ENCODE measurements around the gene APP. TPM values are rescaled to one million over a fixed set of nuclear protein-coding genes. Genes with fewer than 3 reads are reported as not detected.

APP gene
- total RNA-seq, 2 experiments from 2014 or later = 0.55 TPM; not detected in 1

GRCh38 chr21:26007951-26008498 is 162.5 kb downstream of the APP start:
- Histone ChIP-seq H3K4me3 (ENCODE audit: low read depth, low read length, poor library complexity, severe bottlenecking) (no peak overlapping the region), H3K27ac (ENCODE audit: low read depth, low read length, poor library complexity, severe bottlenecking) (no peak overlapping the region), H3K4me2 (ENCODE audit: low read length) (no peak overlapping the region), H3K9me3 (ENCODE audit: low read length) (no peaks in the 10 kb centered on the region), H2AFZ (ENCODE audit: low read length) (no peak overlapping the region), H3K4me1 (ENCODE audit: insufficient read depth, low read length, poor library complexity, severe bottlenecking) (no peaks in the 10 kb centered on the region), H3K36me3 (ENCODE audit: insufficient read depth, low read length) (no peaks in the 10 kb centered on the region), H3K9me2 (ENCODE audit: insufficient read depth, low read length) (no peaks in the 10 kb centered on the region), H3K79me2 (ENCODE audit: insufficient read depth, low read depth, low read length) (no peaks in the 10 kb centered on the region), H4K20me1 (ENCODE audit: insufficient read depth, low read length) (no peaks in the 10 kb centered on the region)
- ChIA-PET POLR2A (interaction anchor here (0.7 kb wide), 1 partner anchor 107 kb away, joined by 3 read pairs; no protein-coding TSS in a partner anchor), CTCF (ENCODE audit: unreplicated experiment) (interaction anchor here (1.0 kb wide), 1 partner anchor 64 kb away, joined by 3 read pairs; no protein-coding TSS in a partner anchor)
- no peak for TF ChIP-seq EZH2phosphoT487 (IDR thresholded peaks at IDR 0.05; ENCODE audit: borderline replicate concordance, low read depth, low read length)
- TF ChIP-seq CTCF (conservative IDR thresholded peaks at IDR 0.05; ENCODE audit: low read length) = no peak
- no peak for DNase-seq (ENCODE audit: low spot score)
- no TSS peak for BruUV-seq (replicated peaks)
- intact Hi-C loops (cut with micrococcal nuclease; ENCODE audit: unreplicated experiment) = no loop called here

- H4K20me1 ChIP-seq (ENCODE audit: insufficient read depth, low read length) = no peaks in the 10 kb centered on the region
- H2AFZ ChIP-seq (ENCODE audit: low read length) = no peak overlapping the region
- H3K27ac ChIP-seq (ENCODE audit: low read depth, low read length, poor library complexity, severe bottlenecking) = no peak overlapping the region
- H3K9me3 ChIP-seq (ENCODE audit: low read length) = no peaks in the 10 kb centered on the region
- H3K9me2 ChIP-seq (ENCODE audit: insufficient read depth, low read length) = no peaks in the 10 kb centered on the region
- TF ChIP-seq EZH2phosphoT487 (IDR thresholded peaks at IDR 0.05; ENCODE audit: borderline replicate concordance, low read depth, low read length) (no peak), CTCF (conservative IDR thresholded peaks at IDR 0.05; ENCODE audit: low read length) (no peak)
- no peaks in the 10 kb centered on the region for H3K36me3 ChIP-seq (ENCODE audit: insufficient read depth, low read length)
- H3K79me2 ChIP-seq (ENCODE audit: insufficient read depth, low read depth, low read length) = no peaks in the 10 kb centered on the region
- no peak for DNase-seq (ENCODE audit: low spot score)
- H3K4me1 ChIP-seq (ENCODE audit: insufficient read depth, low read length, poor library complexity, severe bottlenecking) = no peaks in the 10 kb centered on the region
- H3K4me2 ChIP-seq (ENCODE audit: low read length) = no peak overlapping the region
- H3K4me3 ChIP-seq (ENCODE audit: low read depth, low read length, poor library complexity, severe bottlenecking) = no peak overlapping the region
- POLR2A ChIA-PET = no interaction called here
- BruUV-seq (replicated peaks) = no TSS peak
- CTCF ChIA-PET (ENCODE audit: unreplicated experiment) = no interaction called here
- intact Hi-C loops (cut with micrococcal nuclease; ENCODE audit: unreplicated experiment) = no loop called here
Observed at GRCh38 chr21:26005464-26005863, 165.1 kb downstream of the APP start.

GRCh38 chr21:26003404-26003803 is 167.2 kb downstream of the APP start:
- intact Hi-C loops (cut with micrococcal nuclease; ENCODE audit: unreplicated experiment) = no loop called here
- Histone ChIP-seq H3K27ac (ENCODE audit: low read depth, low read length, poor library complexity, severe bottlenecking) (no peak overlapping the region), H3K4me1 (ENCODE audit: insufficient read depth, low read length, poor library complexity, severe bottlenecking) (no peaks in the 10 kb centered on the region), H3K4me2 (ENCODE audit: low read length) (no peak overlapping the region), H3K9me2 (ENCODE audit: insufficient read depth, low read length) (no peaks in the 10 kb centered on the region), H3K36me3 (ENCODE audit: insufficient read depth, low read length) (no peaks in the 10 kb centered on the region), H3K9me3 (ENCODE audit: low read length) (no peaks in the 10 kb centered on the region), H3K79me2 (ENCODE audit: insufficient read depth, low read depth, low read length) (no peaks in the 10 kb centered on the region), H3K4me3 (ENCODE audit: low read depth, low read length, poor library complexity, severe bottlenecking) (no peak overlapping the region), H4K20me1 (ENCODE audit: insufficient read depth, low read length) (no peaks in the 10 kb centered on the region), H2AFZ (ENCODE audit: low read length) (no peak overlapping the region)
- TF ChIP-seq CTCF (conservative IDR thresholded peaks at IDR 0.05; ENCODE audit: low read length) (no peak), EZH2phosphoT487 (IDR thresholded peaks at IDR 0.05; ENCODE audit: borderline replicate concordance, low read depth, low read length) (no peak)
- ChIA-PET POLR2A (interaction anchor here (0.6 to 1.5 kb wide), 3 partner anchors 13 to 179 kb away, joined by 4 to 6 read pairs (median 5); no protein-coding TSS in a partner anchor), CTCF (ENCODE audit: unreplicated experiment) (no interaction called here)
- BruUV-seq (replicated peaks) = no TSS peak
- no peak for DNase-seq (ENCODE audit: low spot score)
